ENCODE data around the gene EIF3F.

Gene EIF3F

GRCh38 chr11:7986768-7987559 lies at the start of gene EIF3F:
Gene EIF3F, plus strand, starts transcription at chr11:7987337. Its CDS starts 16 bp downstream, at chr11:7987353.
- H3K36me3 Mint-ChIP-seq: peaks cover 40% of the 10 kb centered on the region
- DNase-seq (ENCODE audit: low spot score in 2 of 2): peak; percentile 74 to 92
- ATAC-seq: peak; percentile 99
- H3K4me1 Mint-ChIP-seq: peaks cover 36% of the 10 kb centered on the region
- H3K27ac Mint-ChIP-seq: peak within 1 kb of the TSS; percentile 98
- no peaks in the 10 kb centered on the region for H3K9me3 Mint-ChIP-seq
- H3K4me3 Mint-ChIP-seq: peak within 1 kb of the TSS; percentile 92

GRCh38 chr11:7941146-7941545 lies 46.0 kb upstream of the EIF3F start:
- no peak for DNase-seq (ENCODE audit: low spot score in 2 of 2)
- no peaks in the 10 kb centered on the region for H3K4me1 Mint-ChIP-seq
- H3K9me3 Mint-ChIP-seq: peaks cover 14% of the 10 kb centered on the region
- H3K4me3 Mint-ChIP-seq: no peak overlapping the region
- no peaks in the 10 kb centered on the region for H3K36me3 Mint-ChIP-seq
- ATAC-seq: no peak
- no peak overlapping the region for H3K27ac Mint-ChIP-seq

- ATAC-seq (no peak), DNase-seq (ENCODE audit: low spot score in 2 of 2) (no peak)
- Mint-ChIP-seq H3K9me3 (peaks cover 14% of the 10 kb centered on the region), H3K36me3 (no peaks in the 10 kb centered on the region), H3K4me3 (no peak within 1 kb of the TSS), H3K27ac (no peak within 1 kb of the TSS), H3K4me1 (no peaks in the 10 kb centered on the region)
Observed at GRCh38 chr11:7941608-7942007, 45.5 kb upstream of the EIF3F start, which contains the start of gene OR10A3. Gene OR10A3, minus strand, starts transcription at chr11:7941708. Its CDS starts 2,188 bp downstream, at chr11:7939520.

- no peak for DNase-seq (ENCODE audit: low spot score in 2 of 2)
- Mint-ChIP-seq H3K27ac (no peak overlapping the region), H3K4me3 (no peak overlapping the region), H3K36me3 (no peaks in the 10 kb centered on the region), H3K9me3 (peaks cover 14% of the 10 kb centered on the region), H3K4me1 (no peaks in the 10 kb centered on the region)
- ATAC-seq: no peak
Observed at GRCh38 chr11:7944123-7944522, 43.0 kb upstream of the EIF3F start.

- Mint-ChIP-seq H3K4me3 (no peak overlapping the region), H3K4me1 (no peaks in the 10 kb centered on the region), H3K27ac (no peak overlapping the region), H3K9me3 (no peaks in the 10 kb centered on the region), H3K36me3 (no peaks in the 10 kb centered on the region)
- no peak for ATAC-seq
- DNase-seq (ENCODE audit: low spot score in 2 of 2): no peak
Observed at GRCh38 chr11:7949934-7950333, 37.2 kb upstream of the EIF3F start.

- ATAC-seq (no peak), DNase-seq (ENCODE audit: low spot score in 2 of 2) (no peak)
- H3K4me3 Mint-ChIP-seq: no peak overlapping the region
- H3K9me3 Mint-ChIP-seq: peaks cover 2% of the 10 kb centered on the region
- H3K36me3 Mint-ChIP-seq: no peaks in the 10 kb centered on the region
- H3K27ac Mint-ChIP-seq: no peak overlapping the region
- no peaks in the 10 kb centered on the region for H3K4me1 Mint-ChIP-seq
Observed at GRCh38 chr11:7955191-7955590, 31.9 kb upstream of the EIF3F start.

- no peak for ATAC-seq
Observed at GRCh38 chr11:7964261-7964660, 22.9 kb upstream of the EIF3F start.

GRCh38 chr11:7964873-7965272 lies 22.3 kb upstream of the EIF3F start:
- DNase-seq (ENCODE audit: low spot score in 2 of 2): no peak
- ATAC-seq: no peak
- Mint-ChIP-seq H3K4me1 (no peaks in the 10 kb centered on the region), H3K27ac (no peak overlapping the region), H3K4me3 (no peak overlapping the region), H3K36me3 (no peaks in the 10 kb centered on the region), H3K9me3 (no peaks in the 10 kb centered on the region)

More at GRCh38 chr11:7964261-7964660, 22.9 kb upstream of the EIF3F start:
- Mint-ChIP-seq H3K36me3 (no peaks in the 10 kb centered on the region), H3K4me3 (no peak overlapping the region), H3K4me1 (no peaks in the 10 kb centered on the region), H3K9me3 (no peaks in the 10 kb centered on the region), H3K27ac (no peak overlapping the region)
- DNase-seq (ENCODE audit: low spot score in 2 of 2): no peak

- Mint-ChIP-seq H3K36me3 (no peaks in the 10 kb centered on the region), H3K9me3 (no peaks in the 10 kb centered on the region), H3K27ac (no peak within 1 kb of the TSS), H3K4me1 (no peaks in the 10 kb centered on the region), H3K4me3 (no peak within 1 kb of the TSS)
- no peak for DNase-seq (ENCODE audit: low spot score in 2 of 2)
- no peak for ATAC-seq
Observed at GRCh38 chr11:7965386-7965785, 21.8 kb upstream of the EIF3F start, which contains the start of gene NLRP10. Gene NLRP10, minus strand, starts transcription at chr11:7965447. Its CDS starts 1,952 bp downstream, at chr11:7963495.

- no peak overlapping the region for H3K27ac Mint-ChIP-seq
- H3K4me3 Mint-ChIP-seq: no peak overlapping the region
- DNase-seq (ENCODE audit: low spot score in 2 of 2) (no peak), ATAC-seq (peak; percentile 56)
- no peaks in the 10 kb centered on the region for H3K9me3 Mint-ChIP-seq
- no peaks in the 10 kb centered on the region for H3K4me1 Mint-ChIP-seq
- H3K36me3 Mint-ChIP-seq: no peaks in the 10 kb centered on the region
Observed at GRCh38 chr11:7967097-7967496, 20.0 kb upstream of the EIF3F start.

GRCh38 chr11:7967826-7968225 lies 19.3 kb upstream of the EIF3F start:
- Mint-ChIP-seq H3K36me3 (no peaks in the 10 kb centered on the region), H3K4me3 (no peak overlapping the region), H3K27ac (no peak overlapping the region), H3K4me1 (no peaks in the 10 kb centered on the region), H3K9me3 (no peaks in the 10 kb centered on the region)
- ATAC-seq (no peak), DNase-seq (ENCODE audit: low spot score in 2 of 2) (no peak)

GRCh38 chr11:7968686-7969085 lies 18.5 kb upstream of the EIF3F start:
- ATAC-seq (no peak), DNase-seq (ENCODE audit: low spot score in 2 of 2) (no peak)
- Mint-ChIP-seq H3K9me3 (no peaks in the 10 kb centered on the region), H3K36me3 (no peaks in the 10 kb centered on the region), H3K4me1 (no peaks in the 10 kb centered on the region), H3K4me3 (no peak overlapping the region), H3K27ac (no peak overlapping the region)

GRCh38 chr11:7969756-7970646 lies 17.1 kb upstream of the EIF3F start:
- ATAC-seq (no peak), DNase-seq (ENCODE audit: low spot score in 2 of 2) (no peak)
- H3K4me1 Mint-ChIP-seq: no peaks in the 10 kb centered on the region
- H3K36me3 Mint-ChIP-seq: no peaks in the 10 kb centered on the region
- H3K9me3 Mint-ChIP-seq: no peaks in the 10 kb centered on the region
- H3K4me3 Mint-ChIP-seq: no peak overlapping the region
- no peak overlapping the region for H3K27ac Mint-ChIP-seq

- ATAC-seq (no peak), DNase-seq (ENCODE audit: low spot score in 2 of 2) (no peak)
- Mint-ChIP-seq H3K36me3 (no peaks in the 10 kb centered on the region), H3K4me1 (no peaks in the 10 kb centered on the region), H3K9me3 (no peaks in the 10 kb centered on the region), H3K4me3 (no peak overlapping the region), H3K27ac (no peak overlapping the region)
Observed at GRCh38 chr11:7971846-7972245, 15.3 kb upstream of the EIF3F start.

- Mint-ChIP-seq H3K4me1 (no peaks in the 10 kb centered on the region), H3K27ac (no peak overlapping the region), H3K4me3 (no peak overlapping the region), H3K36me3 (no peaks in the 10 kb centered on the region), H3K9me3 (no peaks in the 10 kb centered on the region)
- DNase-seq (ENCODE audit: low spot score in 2 of 2): no peak
- no peak for ATAC-seq
Observed at GRCh38 chr11:7973011-7973410, 14.1 kb upstream of the EIF3F start.

Data from stimulated activated effector memory CD8-positive, alpha-beta T cell treated with anti-CD3 and anti-CD28 coated beads, Interleukin-12 subunit alpha, Interleukin-12 subunit beta, amount 100 ng/mL, for 72 hours (primary cell).